ENCODE data around the gene SHROOM3.

DNA sequence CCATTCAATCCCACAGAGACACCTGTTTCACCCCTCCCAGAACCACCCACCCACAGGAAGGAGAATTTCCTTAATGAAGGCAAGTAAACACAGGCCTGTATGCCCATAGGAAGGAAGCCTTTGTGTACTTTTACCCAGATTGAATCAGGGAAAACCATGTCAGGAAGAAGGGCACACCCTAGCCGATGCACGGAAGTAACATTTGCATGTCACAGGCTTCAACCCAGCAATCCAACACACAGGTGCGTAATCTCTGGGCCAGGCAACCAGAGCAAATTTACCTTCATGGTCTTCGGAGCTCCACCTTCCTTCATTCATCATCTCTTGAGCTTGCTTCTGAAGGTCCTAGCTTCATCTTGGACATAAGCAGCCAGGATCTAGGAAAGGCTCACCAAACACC lies 206.3 kb downstream of the SHROOM3 start:
- TF ChIP-seq, protein P1, sequence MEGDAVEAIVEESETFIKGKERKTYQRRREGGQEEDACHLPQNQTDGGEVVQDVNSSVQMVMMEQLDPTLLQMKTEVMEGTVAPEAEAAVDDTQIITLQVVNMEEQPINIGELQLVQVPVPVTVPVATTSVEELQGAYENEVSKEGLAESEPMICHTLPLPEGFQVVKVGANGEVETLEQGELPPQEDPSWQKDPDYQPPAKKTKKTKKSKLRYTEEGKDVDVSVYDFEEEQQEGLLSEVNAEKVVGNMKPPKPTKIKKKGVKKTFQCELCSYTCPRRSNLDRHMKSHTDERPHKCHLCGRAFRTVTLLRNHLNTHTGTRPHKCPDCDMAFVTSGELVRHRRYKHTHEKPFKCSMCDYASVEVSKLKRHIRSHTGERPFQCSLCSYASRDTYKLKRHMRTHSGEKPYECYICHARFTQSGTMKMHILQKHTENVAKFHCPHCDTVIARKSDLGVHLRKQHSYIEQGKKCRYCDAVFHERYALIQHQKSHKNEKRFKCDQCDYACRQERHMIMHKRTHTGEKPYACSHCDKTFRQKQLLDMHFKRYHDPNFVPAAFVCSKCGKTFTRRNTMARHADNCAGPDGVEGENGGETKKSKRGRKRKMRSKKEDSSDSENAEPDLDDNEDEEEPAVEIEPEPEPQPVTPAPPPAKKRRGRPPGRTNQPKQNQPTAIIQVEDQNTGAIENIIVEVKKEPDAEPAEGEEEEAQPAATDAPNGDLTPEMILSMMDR (IDR thresholded peaks at IDR 0.05): no peak
- peak in 2 of 3 donors; percentile 64 to 73 for TF ChIP-seq POLR2AphosphoS5 (IDR thresholded peaks at IDR 0.05)

Measured in stomach (tissue), 4 donors.